IMR-90 (cell line): Measurements from ENCODE around the gene FRMPD3. TPM values are rescaled to one million over a fixed set of nuclear protein-coding genes. Genes with fewer than 3 reads are reported as not detected.

ENCODE experiments used
- ATAC-seq: fragments of 200-7000 bp; cut with Tn5 transposase; 2 replicates; pipeline ENCODE4 v1.9.1; 2020; ENCODE audit warnings: low read depth, mild to moderate bottlenecking, moderate library complexity
- BruUV-seq: library from RNA; stranded (reverse); fragments of 400-500 nt; replicated peaks from 2 replicates; lab custom pipeline; 2021; lab: Mats Ljungman, UMichigan
- CTCF ChIA-PET: fragments of 300-600 bp; formaldehyde crosslinking; extraction: SDS; loops from one replicate; lab custom pipeline; 2021; ENCODE audit warnings: antibody characterized with exemption; lab: Yijun Ruan, JAX
- POLR2A ChIA-PET: fragments of 300-600 bp; sonication (Branson Sonifier 250); formaldehyde crosslinking; loops from one replicate; lab custom pipeline; 2022; ENCODE audit warnings: antibody characterized with exemption; ENCODE audit not compliant: unreplicated experiment; lab: Charles Lee
- DNase-seq: peaks from one replicate; pipeline ENCODE4 v3.0.0; 2013
- H2AFZ ChIP-seq: replicated peaks from 2 replicates; pipeline ENCODE3; 2013; ENCODE audit warnings: low read length, mild to moderate bottlenecking; ENCODE audit not compliant: poor library complexity
- H2AK5ac ChIP-seq: 2 replicates; pipeline ENCODE4 v1.6.1; 2013; ENCODE audit warnings: low read depth, low read length, inconsistent platforms
- H2AK9ac ChIP-seq: replicated peaks from 2 replicates; pipeline ENCODE3; 2013; ENCODE audit warnings: mild to moderate bottlenecking, low read depth, low read length, moderate library complexity; ENCODE audit not compliant: poor library complexity
- H2BK120ac ChIP-seq: 2 replicates; pipeline ENCODE4 v1.6.1; 2013; ENCODE audit warnings: low read depth, low read length, inconsistent platforms
- H2BK15ac ChIP-seq: 3 replicates; pipeline ENCODE4 v1.6.1; 2013; ENCODE audit warnings: low read depth, low read length, inconsistent platforms
- H2BK20ac ChIP-seq: 2 replicates; pipeline ENCODE4 v1.6.1; 2013; ENCODE audit warnings: low read depth, mild to moderate bottlenecking, inconsistent platforms, low read length, moderate library complexity
- H2BK5ac ChIP-seq: 2 replicates; pipeline ENCODE4 v1.6.1; 2013; ENCODE audit warnings: mild to moderate bottlenecking, low read depth, low read length, inconsistent platforms; ENCODE audit not compliant: poor library complexity, severe bottlenecking
- H3K14ac ChIP-seq: replicated peaks from 2 replicates; pipeline ENCODE4 v1.6.1; 2013; ENCODE audit warnings: low read depth, low read length, inconsistent platforms
- H3K18ac ChIP-seq: 2 replicates; pipeline ENCODE4 v1.6.1; 2013; ENCODE audit warnings: low read depth, low read length, control low read depth
- H3K23ac ChIP-seq: 2 replicates; pipeline ENCODE4 v1.6.1; 2013; ENCODE audit warnings: low read depth, low read length, inconsistent platforms
- H3K27ac ChIP-seq: 2 replicates; pipeline ENCODE4 v1.5.1; 2013; ENCODE audit warnings: mild to moderate bottlenecking, control low read depth, low read length; ENCODE audit not compliant: insufficient read depth
- H3K27me3 ChIP-seq: 2 replicates; pipeline ENCODE4 v1.6.1; 2013; ENCODE audit warnings: low read length; ENCODE audit not compliant: control insufficient read depth, insufficient read depth
- H3K36me3 ChIP-seq: 2 replicates; pipeline ENCODE4 v1.6.1; 2013; ENCODE audit warnings: low read length, mixed read lengths; ENCODE audit not compliant: control insufficient read depth, insufficient read depth
- H3K4ac ChIP-seq: 2 replicates; pipeline ENCODE4 v1.6.1; 2013; ENCODE audit warnings: low read depth, low read length, inconsistent platforms
- H3K4me1 ChIP-seq: 2 replicates; pipeline ENCODE4 v1.6.1; 2013; ENCODE audit warnings: low read length, mixed read lengths; ENCODE audit not compliant: control insufficient read depth, insufficient read depth
- H3K4me2 ChIP-seq: 2 replicates; pipeline ENCODE4 v1.6.1; 2013; ENCODE audit warnings: low read depth, mild to moderate bottlenecking, control low read depth, low read length, moderate library complexity
- H3K4me3 ChIP-seq: 2 replicates; pipeline ENCODE4 v1.5.1; 2013; ENCODE audit warnings: low read depth, mild to moderate bottlenecking, control low read depth, low read length, moderate library complexity; ENCODE audit not compliant: insufficient read depth
- H3K56ac ChIP-seq: 2 replicates; pipeline ENCODE4 v1.6.1; 2013; ENCODE audit warnings: low read length, inconsistent platforms; ENCODE audit not compliant: insufficient read depth; ENCODE audit errors: extremely low read depth
- H3K79me1 ChIP-seq, 2 experiments: 2 replicates each; pipeline ENCODE4 v1.6.1; 2013; ENCODE audit warnings: low read length in 2 of 2, inconsistent platforms in 1 of 2, low read depth in 1 of 2
- H3K9ac ChIP-seq: 2 replicates; pipeline ENCODE4 v1.6.1; 2013; ENCODE audit warnings: low read depth, low read length, control low read depth
- H3K9me1 ChIP-seq: 2 replicates; pipeline ENCODE4 v1.6.1; 2013; ENCODE audit warnings: low read length, inconsistent platforms; ENCODE audit not compliant: insufficient read depth
- H3K9me3 ChIP-seq: 2 replicates; pipeline ENCODE4 v1.6.1; 2013; ENCODE audit warnings: low read length; ENCODE audit not compliant: control insufficient read depth, insufficient read depth
- H4K20me1 ChIP-seq: 2 replicates; pipeline ENCODE4 v1.6.1; 2013; ENCODE audit warnings: low read length, inconsistent platforms; ENCODE audit not compliant: insufficient read depth
- H4K5ac ChIP-seq: 2 replicates; pipeline ENCODE4 v1.6.1; 2013; ENCODE audit warnings: mild to moderate bottlenecking, low read depth, low read length, control low read depth
- H4K8ac ChIP-seq, 2 experiments: 2 replicates each; pipeline ENCODE4 v1.6.1; 2013; ENCODE audit warnings: low read depth in 2 of 2, low read length in 2 of 2, control low read depth in 1 of 2, inconsistent platforms in 1 of 2
- H4K91ac ChIP-seq: 2 replicates; pipeline ENCODE4 v1.6.1; 2013; ENCODE audit warnings: low read depth, low read length, inconsistent platforms; ENCODE audit not compliant: insufficient read depth
- BHLHE40 ChIP-seq: fragments of 150-350 bp; IDR thresholded peaks from 2 replicates; pipeline ENCODE4 v1.6.1; 2016; ENCODE audit warnings: mild to moderate bottlenecking, low read depth, low read length
- CEBPB ChIP-seq: IDR thresholded peaks from 2 replicates; pipeline ENCODE4 v1.6.1; 2012; ENCODE audit warnings: low read depth, low read length, improper control_type of control experiment
- CHD1 ChIP-seq: IDR thresholded peaks from 2 replicates; pipeline ENCODE4 v1.6.1; 2012; ENCODE audit warnings: low read depth, low read length, improper control_type of control experiment
- CTCF ChIP-seq: conservative IDR thresholded peaks from 2 replicates; pipeline ENCODE4 v1.5.1; 2012; ENCODE audit warnings: mild to moderate bottlenecking, low read depth, low read length, improper control_type of control experiment
- ELK1 ChIP-seq: fragments of 150-350 bp; IDR thresholded peaks from 2 replicates; pipeline ENCODE4 v1.6.1; 2016; ENCODE audit warnings: low read depth, mild to moderate bottlenecking, low read length, moderate library complexity, borderline replicate concordance
- FOS ChIP-seq: fragments of 150-350 bp; IDR thresholded peaks from 2 replicates; pipeline ENCODE4 v1.6.1; 2016; ENCODE audit warnings: low read depth, low read length
- MAFK ChIP-seq: IDR thresholded peaks from 2 replicates; pipeline ENCODE4 v1.6.1; 2012; ENCODE audit warnings: low read depth, low read length, improper control_type of control experiment
- MAZ ChIP-seq: IDR thresholded peaks from 2 replicates; pipeline ENCODE4 v1.6.1; 2012; ENCODE audit warnings: low read depth, mild to moderate bottlenecking, low read length, improper control_type of control experiment, moderate library complexity, borderline replicate concordance
- MXI1 ChIP-seq: IDR thresholded peaks from 2 replicates; pipeline ENCODE4 v1.6.1; 2012; ENCODE audit warnings: low read depth, mild to moderate bottlenecking, low read length, moderate library complexity, borderline replicate concordance
- NFE2L2 ChIP-seq: fragments of 150-350 bp; IDR thresholded peaks from 2 replicates; pipeline ENCODE4 v1.6.1; 2016; ENCODE audit warnings: low read depth, mild to moderate bottlenecking, low read length
- POLR2A ChIP-seq: IDR thresholded peaks from 2 replicates; pipeline ENCODE4 v1.6.1; 2012; ENCODE audit warnings: mild to moderate bottlenecking, low read depth, low read length
- RAD21 ChIP-seq: IDR thresholded peaks from 2 replicates; pipeline ENCODE4 v1.6.1; 2012; ENCODE audit warnings: low read length, improper control_type of control experiment
- RCOR1 ChIP-seq: IDR thresholded peaks from 2 replicates; pipeline ENCODE4 v1.6.1; 2012; ENCODE audit warnings: mild to moderate bottlenecking, low read length, improper control_type of control experiment; ENCODE audit not compliant: insufficient replicate concordance
- RFX5 ChIP-seq: IDR thresholded peaks from 2 replicates; pipeline ENCODE4 v1.8.0; 2012; ENCODE audit warnings: low read depth, mild to moderate bottlenecking, low read length, moderate library complexity
- SMC3 ChIP-seq: fragments of 150-350 bp; IDR thresholded peaks from 2 replicates; pipeline ENCODE4 v1.6.1; 2016; ENCODE audit warnings: low read depth, mild to moderate bottlenecking, antibody characterized with exemption, low read length, moderate library complexity
- USF2 ChIP-seq: fragments of 150-350 bp; IDR thresholded peaks from 2 replicates; pipeline ENCODE4 v1.6.1; 2017; ENCODE audit warnings: mild to moderate bottlenecking, antibody characterized with exemption, low read length, low read depth
- WGBS, 2 experiments: methylation state at CpG; one replicate each; pipeline versions ENCODE4 v1.1.5 to v1.1.7; 2013; ENCODE audit warnings: missing lambda C conversion rate in 2 of 2; ENCODE audit not compliant: insufficient read length in 1 of 2; ENCODE audit errors: extremely low coverage in 2 of 2; 5-methylcytosine and 5-hydroxymethylcytosine counted together
- dilution Hi-C: fragments of 300-500 bp; cut with HindIII; formaldehyde crosslinking; loops from one replicate; pipeline ENCODE4 v1.14.3; 2018; ENCODE audit warnings: low sequenced_read_pairs; ENCODE audit not compliant: unreplicated experiment
- in situ Hi-C: fragments of 300-500 bp; cut with MboI; formaldehyde crosslinking; loops from 3 replicates; pipeline ENCODE4 v1.14.3; 2019; ENCODE audit warnings: low sequenced_read_pairs, inconsistent platforms, mixed read lengths
- intact Hi-C: fragments of 100-400 bp; cut with micrococcal nuclease; formaldehyde crosslinking; loops from 2 replicates; pipeline ENCODE4 v1.10.0; 2022
- polyA plus RNA-seq, 3 experiments: library from polyadenylated mRNA; depleted of rRNA; stranded (reverse); fragments of >200 nt; gene quantifications; 2 replicates each; pipeline ENCODE4 v1.2.3, GENCODE V29; 2012; ENCODE audit warnings: low replicate concordance in 1 of 3
- total RNA-seq: library from RNA; depleted of rRNA; stranded (reverse); fragments of >200 nt; gene quantifications from 2 replicates; pipeline ENCODE4 v1.2.3, GENCODE V29; 2012

Gene FRMPD3
- total and polyA plus RNA-seq, 2 of the 4 experiments (the other 2 are of a cell fraction): under 0.01 to 0.19 TPM

GRCh38 chrX:107421337-107421861 is 28.1 kb upstream of the FRMPD3 start:
- intact Hi-C loops: no loop called here
- Histone ChIP-seq H2BK5ac (no peak overlapping the region), H2BK15ac (no peak overlapping the region), H3K14ac (no peak overlapping the region), H3K18ac (no peak overlapping the region), H2BK120ac (no peak overlapping the region), H3K27me3 (peaks cover 6% of the 10 kb centered on the region), H3K56ac (no peak overlapping the region), H3K36me3 (no peaks in the 10 kb centered on the region), H4K20me1 (no peaks in the 10 kb centered on the region), H4K8ac (no peak overlapping the region), H3K9me1 (no peaks in the 10 kb centered on the region), H3K4me3 (no peak overlapping the region), H2AK5ac (no peak overlapping the region), H3K9ac (no peak overlapping the region), H3K4me2 (no peak overlapping the region), H2AK9ac (no peak overlapping the region), H3K4ac (no peak overlapping the region), H3K27ac (no peak overlapping the region), H2BK20ac (no peak overlapping the region), H4K91ac (no peak overlapping the region), H3K23ac (no peak overlapping the region), H3K79me1 (no peaks in the 10 kb centered on the region), H4K5ac (no peak overlapping the region), H2AFZ (no peak overlapping the region), H3K9me3 (no peaks in the 10 kb centered on the region), H3K4me1 (no peaks in the 10 kb centered on the region)
- no peak for TF ChIP-seq SMC3
- TF ChIP-seq RFX5: no peak
- no peak for TF ChIP-seq CHD1
- TF ChIP-seq USF2: no peak
- no peak for TF ChIP-seq RAD21
- no peak for TF ChIP-seq CEBPB
- no peak for TF ChIP-seq MAZ
- no peak for TF ChIP-seq POLR2A
- TF ChIP-seq NFE2L2: no peak
- TF ChIP-seq MXI1: no peak
- TF ChIP-seq MAFK: no peak
- no peak for TF ChIP-seq ELK1
- no peak for TF ChIP-seq CTCF
- TF ChIP-seq FOS: no peak
- no peak for TF ChIP-seq RCOR1
- TF ChIP-seq BHLHE40: no peak
- ATAC-seq: no peak
- ChIA-PET POLR2A (interaction anchor here (0.6 kb wide), 1 partner anchor 55 kb away, joined by 6 read pairs; no protein-coding TSS in a partner anchor), CTCF (no interaction called here)
- no peak for DNase-seq
- WGBS, 2 experiments: no CpG with 5 or more reads among the region's 3 CpGs
- in situ Hi-C loops: no loop called here
- BruUV-seq: no TSS peak
- dilution Hi-C loops: no loop called here
